Gastroesophageal sphincter (tissue), 4 donors: Measurements from ENCODE around the gene SOX3. TPM values are rescaled to one million over a fixed set of nuclear protein-coding genes. Genes with fewer than 3 reads are reported as not detected.

Experiments
- ATAC-seq: fragments of 150-250 bp; one replicate; pipeline ENCODE4 v1.9.1; 2016; ENCODE audit warnings: mild to moderate bottlenecking, moderate library complexity
- H3K27ac ChIP-seq, 4 donors: fragments of 200-600 bp; sonication (generic) in 3 of 4; 1 replicate in 3 of 4; 2 replicates in 1 of 4; pipeline ENCODE4 v1.5.1; 2016 to 2019
- H3K27me3 ChIP-seq: fragments of 200-600 bp; sonication (generic); one replicate; pipeline ENCODE4 v1.5.1; 2019
- H3K36me3 ChIP-seq, 2 donors: fragments of 200-600 bp; sonication (generic); one replicate each; pipeline ENCODE4 v1.5.1; 2019; ENCODE audit warnings: control low read depth in 1 of 2
- H3K4me1 ChIP-seq, 3 donors: fragments of 200-600 bp; sonication (generic); 1 replicate in 2 of 3; 2 replicates in 1 of 3; pipeline ENCODE4 v1.5.1; 2016 to 2019; ENCODE audit warnings: control low read depth in 2 of 3
- H3K4me3 ChIP-seq, 2 donors: fragments of 200-600 bp; sonication (generic); one replicate each; pipeline ENCODE4 v1.5.1; 2019; ENCODE audit warnings: mild to moderate bottlenecking in 1 of 2, moderate library complexity in 1 of 2
- H3K9me3 ChIP-seq, 3 donors: fragments of 200-600 bp; sonication (generic); one replicate each; pipeline ENCODE4 v1.5.1; 2017 to 2019; ENCODE audit warnings: control low read depth in 2 of 3
- EP300 ChIP-seq: sonication (generic); formaldehyde crosslinking; IDR thresholded peaks from one replicate; pipeline ENCODE4 v1.6.1; 2017; ENCODE audit warnings: antibody characterized with exemption, mild to moderate bottlenecking
- POLR2A ChIP-seq, 2 donors: fragments of 450-650 bp; IDR thresholded peaks; one replicate each; pipeline ENCODE4 v1.6.1; 2017; ENCODE audit warnings: antibody characterized with exemption in 2 of 2, mild to moderate bottlenecking in 2 of 2, moderate library complexity in 1 of 2
- POLR2AphosphoS5 ChIP-seq: sonication (generic); formaldehyde crosslinking; IDR thresholded peaks from one replicate; pipeline ENCODE4 v1.6.1; 2017; ENCODE audit warnings: antibody characterized with exemption
- WGBS, 2 donors: methylation state at CpG; one replicate each; pipeline ENCODE4 v1.1.5; 2018; ENCODE audit warnings: low coverage in 1 of 2; 5-methylcytosine and 5-hydroxymethylcytosine counted together
- total RNA-seq, 4 donors: library from RNA; depleted of rRNA; stranded (reverse); fragments of >200 nt; gene quantifications; one replicate each; pipeline ENCODE4 v1.1.0, GENCODE V29; 2016
- TF ChIP-seq, protein P1 (sequence below), 4 experiments: fragments of 200-600 bp in 2 of 4; fragments of 450-650 bp in 2 of 4; sonication (generic) in 1 of 4; IDR thresholded peaks; one replicate each; pipeline ENCODE4 v1.5.1; 2017 to 2019; ENCODE audit warnings: antibody characterized with exemption in 4 of 4, mild to moderate bottlenecking in 2 of 4, moderate library complexity in 2 of 4

The SOX3 gene
- total RNA-seq, 4 donors from 2014 or later, result not detected

DNA sequence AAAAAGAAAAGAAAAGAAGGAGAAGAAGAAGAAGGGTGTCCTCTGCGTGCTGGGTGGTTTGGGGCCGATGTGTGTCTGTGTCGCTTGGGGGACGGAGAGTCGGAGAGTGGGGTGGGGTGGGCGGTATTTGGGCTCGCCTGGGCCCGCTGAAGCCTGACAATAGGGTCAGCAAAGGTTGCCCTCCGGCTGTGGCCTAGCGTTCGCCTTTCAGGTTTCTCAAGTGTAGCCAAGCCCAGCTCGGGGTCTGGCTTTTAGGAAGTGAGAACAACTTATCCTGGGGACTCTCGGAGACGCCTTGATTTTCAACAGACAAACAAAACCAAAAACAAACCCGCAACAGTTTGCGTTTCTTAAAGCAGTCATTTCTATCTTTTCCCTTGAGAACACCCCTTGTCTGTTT is 4.1 kb upstream of the SOX3 start:
- H3K27ac ChIP-seq, result no peak overlapping the region
- no peak for ATAC-seq
- no peak overlapping the region for H3K4me3 ChIP-seq
- no peak for TF ChIP-seq POLR2A (IDR thresholded peaks at IDR 0.05)
- TF ChIP-seq, protein P1, sequence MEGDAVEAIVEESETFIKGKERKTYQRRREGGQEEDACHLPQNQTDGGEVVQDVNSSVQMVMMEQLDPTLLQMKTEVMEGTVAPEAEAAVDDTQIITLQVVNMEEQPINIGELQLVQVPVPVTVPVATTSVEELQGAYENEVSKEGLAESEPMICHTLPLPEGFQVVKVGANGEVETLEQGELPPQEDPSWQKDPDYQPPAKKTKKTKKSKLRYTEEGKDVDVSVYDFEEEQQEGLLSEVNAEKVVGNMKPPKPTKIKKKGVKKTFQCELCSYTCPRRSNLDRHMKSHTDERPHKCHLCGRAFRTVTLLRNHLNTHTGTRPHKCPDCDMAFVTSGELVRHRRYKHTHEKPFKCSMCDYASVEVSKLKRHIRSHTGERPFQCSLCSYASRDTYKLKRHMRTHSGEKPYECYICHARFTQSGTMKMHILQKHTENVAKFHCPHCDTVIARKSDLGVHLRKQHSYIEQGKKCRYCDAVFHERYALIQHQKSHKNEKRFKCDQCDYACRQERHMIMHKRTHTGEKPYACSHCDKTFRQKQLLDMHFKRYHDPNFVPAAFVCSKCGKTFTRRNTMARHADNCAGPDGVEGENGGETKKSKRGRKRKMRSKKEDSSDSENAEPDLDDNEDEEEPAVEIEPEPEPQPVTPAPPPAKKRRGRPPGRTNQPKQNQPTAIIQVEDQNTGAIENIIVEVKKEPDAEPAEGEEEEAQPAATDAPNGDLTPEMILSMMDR (IDR thresholded peaks at IDR 0.05), result no peak
- H3K27me3 ChIP-seq, result peaks cover 99% of the 10 kb centered on the region
- H3K36me3 ChIP-seq, result no peaks in the 10 kb centered on the region
- no peaks in the 10 kb centered on the region for H3K9me3 ChIP-seq
- 31% methylated on average over 13 of the region's 16 CpGs; no CpG with 5 or more reads in 1 of the 2 donors for WGBS, 2 donors
- H3K4me1 ChIP-seq, result peaks cover 0 to 34% (median 0%) of the 10 kb centered on the region in 3 donors

DNA sequence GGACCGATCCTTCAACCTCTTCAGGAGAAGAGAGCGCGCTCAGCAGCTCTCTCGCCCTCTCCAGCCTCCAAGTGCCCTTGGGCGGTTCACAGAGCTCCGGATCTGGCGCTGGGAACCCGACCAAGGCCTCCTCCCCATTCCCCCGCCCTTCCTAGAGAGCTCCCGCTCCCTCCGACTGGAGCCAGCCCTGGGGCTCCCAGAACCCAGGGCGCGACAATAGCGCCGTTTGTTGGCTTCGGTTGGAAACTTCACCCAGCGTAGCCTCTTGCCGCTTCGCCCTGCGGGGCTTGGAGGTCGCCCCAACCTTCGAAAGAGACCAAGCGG is 3.1 kb upstream of the SOX3 start:
- Histone ChIP-seq H3K4me1 (peaks cover 0 to 44% (median 0%) of the 10 kb centered on the region in 3 donors), H3K4me3 (no peak overlapping the region), H3K27me3 (peaks cover 99% of the 10 kb centered on the region), H3K27ac (no peak overlapping the region), H3K9me3 (no peaks in the 10 kb centered on the region), H3K36me3 (no peaks in the 10 kb centered on the region)
- TF ChIP-seq POLR2A (IDR thresholded peaks at IDR 0.05), result no peak
- TF ChIP-seq POLR2AphosphoS5, result no peak
- TF ChIP-seq EP300, result no peak
- TF ChIP-seq, protein P1 (IDR thresholded peaks at IDR 0.05), result peak in 1 of 4 experiments; percentile 11
- no CpG with 5 or more reads among the region's 23 CpGs for WGBS, 2 donors
- no peak for ATAC-seq

DNA sequence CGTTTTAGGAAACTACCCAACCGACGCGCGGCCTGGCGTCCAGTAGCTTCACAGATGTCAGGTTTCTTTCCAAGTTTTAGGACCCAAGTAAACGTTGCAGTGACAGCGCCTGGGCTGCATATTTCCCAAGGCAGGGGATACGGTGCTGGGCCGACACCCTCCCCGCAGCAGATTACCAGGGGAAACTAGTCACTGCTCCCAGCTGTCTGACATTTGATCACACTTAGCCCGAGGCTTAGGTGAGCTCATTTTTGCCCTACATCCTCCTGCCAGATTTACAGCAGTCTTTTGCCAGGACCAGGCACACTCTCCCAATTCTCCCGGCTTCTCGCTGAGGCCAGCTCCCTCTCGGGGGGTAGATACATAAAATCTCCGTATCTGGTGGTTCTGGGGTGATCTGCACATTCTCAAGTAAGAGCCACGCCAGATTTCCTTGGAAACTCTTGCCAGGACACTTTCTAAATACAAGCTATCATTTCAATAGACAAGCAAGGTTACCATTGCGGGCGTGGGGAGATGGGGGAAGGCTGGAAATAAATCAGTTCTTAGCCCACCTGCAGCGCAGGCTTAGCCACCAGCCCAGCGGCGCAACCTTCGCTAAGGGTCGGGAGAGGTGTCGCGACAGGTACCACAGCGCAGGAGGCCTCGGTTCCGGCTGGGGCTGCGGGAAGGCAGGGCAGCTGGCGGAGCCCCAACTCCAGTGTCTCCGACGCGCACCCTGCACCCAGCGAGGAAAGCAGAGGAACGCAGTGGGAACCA is 2.5 kb upstream of the SOX3 start:
- Histone ChIP-seq H3K27ac (no peak overlapping the region), H3K4me3 (no peak overlapping the region), H3K36me3 (no peaks in the 10 kb centered on the region), H3K4me1 (peaks cover 0 to 49% (median 0%) of the 10 kb centered on the region in 3 donors), H3K27me3 (peaks cover 100% of the 10 kb centered on the region), H3K9me3 (no peaks in the 10 kb centered on the region)
- WGBS, 2 donors, result 10% methylated on average over 9 of the region's 36 CpGs; no CpG with 5 or more reads in 1 of the 2 donors
- TF ChIP-seq POLR2AphosphoS5 (no peak), EP300 (no peak), POLR2A (IDR thresholded peaks at IDR 0.05) (no peak)
- TF ChIP-seq, protein P1 (IDR thresholded peaks at IDR 0.05), result no peak
- no peak for ATAC-seq

DNA sequence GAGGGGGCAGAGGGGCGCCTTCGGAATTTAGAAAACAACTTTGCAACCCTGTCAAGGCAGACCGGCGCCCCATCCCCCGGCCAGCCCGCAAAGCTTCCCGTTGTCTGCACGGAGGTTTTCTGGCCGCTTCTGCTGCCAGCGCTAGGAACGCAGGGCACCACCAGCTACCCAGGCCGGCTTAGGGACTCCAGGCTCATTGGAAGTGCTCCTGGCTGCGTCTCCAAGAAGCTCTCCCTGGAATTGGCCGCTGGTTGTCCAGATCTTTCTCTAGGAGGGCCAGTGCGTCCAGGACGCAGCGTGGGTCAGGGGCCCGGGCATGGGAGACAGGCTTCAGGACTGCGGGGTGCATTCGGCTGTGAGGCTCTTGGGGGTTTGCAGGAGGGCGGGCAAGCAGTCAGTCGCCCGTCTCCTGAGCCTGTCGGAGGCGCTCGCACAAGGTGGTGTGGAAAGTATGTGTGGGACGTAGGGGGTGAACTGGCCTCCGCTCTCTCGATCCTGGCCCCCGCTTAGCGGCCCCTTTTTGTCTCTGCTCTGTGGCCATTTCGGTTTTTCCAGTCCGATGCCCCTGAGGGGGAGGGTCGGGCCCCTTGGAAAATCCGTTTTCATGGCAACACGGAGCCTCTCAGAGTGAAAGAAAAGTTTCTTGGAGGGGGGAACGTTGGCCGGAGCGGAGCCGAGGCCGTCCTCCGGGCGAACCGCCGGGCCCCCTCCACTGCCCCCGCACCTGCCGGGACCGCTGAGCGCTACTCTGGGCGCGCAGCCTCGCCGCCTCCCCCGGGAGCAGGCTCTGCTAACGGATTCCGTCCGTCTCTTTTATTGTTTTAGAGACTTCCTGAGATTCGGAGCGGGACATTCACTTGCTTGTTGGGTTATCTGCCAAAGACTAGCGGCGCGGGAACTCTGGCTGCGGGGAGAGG is 810 bp upstream of the SOX3 start:
- Histone ChIP-seq H3K36me3 (no peaks in the 10 kb centered on the region), H3K27ac (no peak overlapping the region), H3K4me1 (peaks cover 0 to 50% (median 0%) of the 10 kb centered on the region in 3 donors), H3K9me3 (no peaks in the 10 kb centered on the region), H3K4me3 (no peak overlapping the region), H3K27me3 (peaks cover 100% of the 10 kb centered on the region)
- ATAC-seq, result no peak
- TF ChIP-seq, protein P1 (IDR thresholded peaks at IDR 0.05), result no peak
- TF ChIP-seq EP300, result no peak
- TF ChIP-seq POLR2AphosphoS5, result no peak
- TF ChIP-seq POLR2A (IDR thresholded peaks at IDR 0.05), result no peak
- WGBS, 2 donors, result 3 to 30% methylated on average over 5 to 11 of the region's 63 CpGs
